GM12878 (cell line): ENCODE measurements around the gene JOSD2. TPM values are rescaled to one million over a fixed set of nuclear protein-coding genes. Genes with fewer than 3 reads are reported as not detected.

Experiments
- ATAC-seq: fragments of 200-7000 bp; cut with Tn5 transposase; 3 replicates; pipeline ENCODE4 v1.9.1; 2020; ENCODE audit warnings: mild to moderate bottlenecking, moderate library complexity
- BruUV-seq: library from RNA; stranded (reverse); fragments of 400-500 nt; replicated peaks from 2 replicates; lab custom pipeline; 2021; lab: Mats Ljungman, UMichigan
- CTCF ChIA-PET: fragments of 300-600 bp; sonication (Branson Sonifier 250); formaldehyde crosslinking; extraction: SDS; loops from one replicate; lab custom pipeline; 2021; ENCODE audit warnings: inconsistent platforms; lab: Yijun Ruan, JAX
- POLR2A ChIA-PET: fragments of 350-600 bp; formaldehyde crosslinking; extraction: SDS; loops from one replicate; lab custom pipeline; 2021; ENCODE audit warnings: inconsistent platforms; lab: Charles Lee
- RAD21 ChIA-PET: fragments of 300-600 bp; sonication (Branson Sonifier 250); formaldehyde crosslinking; loops from one replicate; lab custom pipeline; 2023; ENCODE audit warnings: antibody characterized with exemption; ENCODE audit not compliant: unreplicated experiment; lab: Charles Lee
- SMC1A ChIA-PET: fragments of 300-600 bp; sonication (Branson Sonifier 250); formaldehyde crosslinking; loops from one replicate; lab custom pipeline; 2023; ENCODE audit not compliant: unreplicated experiment, uncharacterized antibody; lab: Charles Lee
- DNase-seq: peaks from one replicate; pipeline ENCODE4 v3.0.0-alpha.2; 2011; ENCODE audit warnings: low read depth, low spot score
- FAIRE-seq: peaks from 3 replicates; lab custom pipeline; 2011; peaks lifted over from hg19 to GRCh38; lab: Jason Lieb, UNC
- H2AFZ ChIP-seq: 2 replicates; pipeline ENCODE4 v1.6.0; 2011; ENCODE audit warnings: low read depth, low read length, control low read depth; ENCODE audit not compliant: control insufficient read depth
- H3K27ac ChIP-seq: 2 replicates; pipeline ENCODE4 v1.5.1; 2011; ENCODE audit warnings: control low read depth; ENCODE audit not compliant: control insufficient read depth, insufficient read depth
- H3K27me3 ChIP-seq, 2 experiments: replicated peaks in 1 of 2; 2 replicates each; pipeline versions ENCODE4 v1.6.0 to v1.6.1; 2011; ENCODE audit warnings: low read length in 1 of 2; ENCODE audit not compliant: control insufficient read depth in 2 of 2, insufficient read depth in 2 of 2
- H3K36me3 ChIP-seq, 2 experiments: 2 replicates each; pipeline ENCODE4 v1.5.1; 2011; ENCODE audit warnings: low read length in 1 of 2; ENCODE audit not compliant: control insufficient read depth in 2 of 2, insufficient read depth in 2 of 2
- H3K4me1 ChIP-seq: 2 replicates; pipeline ENCODE4 v1.6.1; 2011; ENCODE audit warnings: mild to moderate bottlenecking, low read length, moderate library complexity, mixed read lengths; ENCODE audit not compliant: control insufficient read depth, insufficient read depth
- H3K4me2 ChIP-seq: 2 replicates; pipeline ENCODE4 v1.6.0; 2011; ENCODE audit warnings: control low read depth; ENCODE audit not compliant: control insufficient read depth, insufficient read depth
- H3K4me3 ChIP-seq: fragments of 200-600 bp; sonication (generic); 2 replicates; pipeline ENCODE4 v1.5.1; 2016
- H3K79me2 ChIP-seq: 2 replicates; pipeline ENCODE4 v1.6.0; 2011; ENCODE audit warnings: low read length; ENCODE audit not compliant: control insufficient read depth, insufficient read depth
- H3K9ac ChIP-seq: 2 replicates; pipeline ENCODE4 v1.8.0; 2011; ENCODE audit warnings: low read length, control low read depth, mixed read lengths; ENCODE audit not compliant: control insufficient read depth, insufficient read depth
- H3K9me3 ChIP-seq: replicated peaks from 3 replicates; pipeline ENCODE4 v1.5.1; 2011; ENCODE audit warnings: mild to moderate bottlenecking, low read length; ENCODE audit not compliant: control insufficient read depth, insufficient read depth
- H4K20me1 ChIP-seq: 2 replicates; pipeline ENCODE4 v1.6.0; 2011; ENCODE audit not compliant: control insufficient read depth, insufficient read depth
- CBX3 ChIP-seq: fragments of 200-600 bp; sonication (generic); IDR thresholded peaks from 2 replicates; pipeline ENCODE4 v1.6.1; 2016; ENCODE audit warnings: low read depth, borderline replicate concordance
- CTCF ChIP-seq, 3 experiments: IDR thresholded peaks in 2 of 3; conservative IDR thresholded peaks in 1 of 3; 2 replicates each; pipeline ENCODE4 v1.5.1; 2011; ENCODE audit warnings: low read depth in 3 of 3, low read length in 3 of 3, mild to moderate bottlenecking in 3 of 3, control low read depth in 2 of 3, moderate library complexity in 2 of 3, inconsistent platforms in 1 of 3, mixed read lengths in 1 of 3; ENCODE audit not compliant: control insufficient read depth in 2 of 3, insufficient read depth in 1 of 3; ENCODE audit errors: extremely low read depth in 1 of 3
- GABPA ChIP-seq: IDR thresholded peaks from 2 replicates; pipeline ENCODE4 v1.6.1; 2014; ENCODE audit warnings: antibody characterized with exemption, low read depth, mild to moderate bottlenecking, inconsistent platforms
- IKZF2 ChIP-seq, 2 experiments: fragments of 450-650 bp; IDR thresholded peaks; 2 replicates each; pipeline ENCODE4 v1.6.1; 2017; ENCODE audit warnings: mild to moderate bottlenecking in 2 of 2, moderate library complexity in 2 of 2
- IRF5 ChIP-seq: fragments of 450-650 bp; IDR thresholded peaks from 2 replicates; pipeline ENCODE4 v1.6.1; 2017; ENCODE audit warnings: borderline replicate concordance
- NR2C1 ChIP-seq: fragments of 450-650 bp; IDR thresholded peaks from 2 replicates; pipeline ENCODE4 v1.6.1; 2017; ENCODE audit warnings: antibody characterized with exemption, mild to moderate bottlenecking, moderate library complexity
- NR2C2 ChIP-seq: IDR thresholded peaks from 2 replicates; pipeline ENCODE4 v1.6.1; 2011; ENCODE audit warnings: borderline replicate concordance, low read depth; ENCODE audit not compliant: control insufficient read depth, insufficient read length
- NRF1 ChIP-seq: conservative IDR thresholded peaks from 2 replicates; pipeline ENCODE4 v1.6.1; 2011; ENCODE audit warnings: mild to moderate bottlenecking, low read depth, low read length, improper control_type of control experiment
- PBX3 ChIP-seq: IDR thresholded peaks from 2 replicates; pipeline ENCODE4 v1.6.1; 2011; ENCODE audit warnings: mild to moderate bottlenecking, low read depth, low read length, moderate library complexity; ENCODE audit not compliant: insufficient replicate concordance
- RAD51 ChIP-seq: fragments of 450-650 bp; IDR thresholded peaks from 2 replicates; pipeline ENCODE4 v1.6.1; 2016; ENCODE audit warnings: moderate library complexity, mild to moderate bottlenecking, inconsistent platforms
- SMAD5 ChIP-seq: IDR thresholded peaks from 2 replicates; pipeline ENCODE4 v1.6.1; 2016; ENCODE audit warnings: antibody characterized with exemption, low read depth
- STAT3 ChIP-seq: IDR thresholded peaks from 2 replicates; pipeline ENCODE4 v1.6.1; 2011; ENCODE audit warnings: low read depth, low read length, improper control_type of control experiment
- YY1 ChIP-seq: IDR thresholded peaks from 2 replicates; pipeline ENCODE4 v1.6.1; 2011; ENCODE audit warnings: low read depth, mild to moderate bottlenecking, low read length
- ZNF207 ChIP-seq: fragments of 450-650 bp; IDR thresholded peaks from 2 replicates; pipeline ENCODE4 v1.6.1; 2014; ENCODE audit warnings: antibody characterized with exemption, mild to moderate bottlenecking, borderline replicate concordance
- WGBS: methylation state at CpG from one replicate; pipeline ENCODE4 v1.1.6; 2016; ENCODE audit warnings: low lambda C conversion rate; ENCODE audit not compliant: insufficient replicate concordance, insufficient coverage; ENCODE audit errors: missing lambda C conversion rate; 5-methylcytosine and 5-hydroxymethylcytosine counted together
- in situ Hi-C: fragments of 300-500 bp; cut with MboI; formaldehyde crosslinking; loops from 9 replicates; pipeline ENCODE4 v1.14.3; 2018; ENCODE audit warnings: mixed read lengths
- intact Hi-C: fragments of 100-400 bp; cut with micrococcal nuclease; formaldehyde crosslinking; loops from one replicate; pipeline ENCODE4 v1.14.2; 2022; ENCODE audit not compliant: unreplicated experiment
- polyA plus RNA-seq, 11 experiments: library from polyadenylated mRNA; depleted of rRNA in 4 of 11; unstranded in 6 of 11; stranded (reverse) in 5 of 11; fragments of >200 nt; fragmentation: Nextera tagmentation in 4 of 11; fragmentation: Illumina TruSeq in 1 of 11; extraction: Ambion mirVana in 4 of 11; extraction: Trizol in 1 of 11; gene quantifications; 1 replicate in 1 of 11; 2 replicates in 10 of 11; pipeline versions ENCODE4 v1.2.1 to v1.2.3, GENCODE V29; 2011 to 2016; ENCODE audit warnings: inconsistent platforms in 2 of 11, missing spikeins in 2 of 11, low read depth in 1 of 11
- total RNA-seq, 4 experiments: library from RNA; depleted of rRNA in 3 of 4; stranded (reverse); fragments of >200 nt in 3 of 4; fragmentation: Illumina TruSeq in 1 of 4; extraction: Trizol in 1 of 4; gene quantifications; 2 replicates each; pipeline versions ENCODE4 v1.2.1 to v1.2.3, GENCODE V29; 2013 to 2021
- TF ChIP-seq, protein P1 (sequence below): fragments of 450-650 bp; IDR thresholded peaks from 2 replicates; pipeline ENCODE4 v1.6.1; 2017; ENCODE audit warnings: mild to moderate bottlenecking, low read depth, inconsistent platforms; ENCODE audit not compliant: poor library complexity, severe bottlenecking

JOSD2 gene
- total and polyA plus RNA-seq, 10 of the 15 experiments (the other 5 are each of a cell fraction or from before 2014, with no cell fraction given): 0.91 to 26.7 (median 13.0) TPM

DNA sequence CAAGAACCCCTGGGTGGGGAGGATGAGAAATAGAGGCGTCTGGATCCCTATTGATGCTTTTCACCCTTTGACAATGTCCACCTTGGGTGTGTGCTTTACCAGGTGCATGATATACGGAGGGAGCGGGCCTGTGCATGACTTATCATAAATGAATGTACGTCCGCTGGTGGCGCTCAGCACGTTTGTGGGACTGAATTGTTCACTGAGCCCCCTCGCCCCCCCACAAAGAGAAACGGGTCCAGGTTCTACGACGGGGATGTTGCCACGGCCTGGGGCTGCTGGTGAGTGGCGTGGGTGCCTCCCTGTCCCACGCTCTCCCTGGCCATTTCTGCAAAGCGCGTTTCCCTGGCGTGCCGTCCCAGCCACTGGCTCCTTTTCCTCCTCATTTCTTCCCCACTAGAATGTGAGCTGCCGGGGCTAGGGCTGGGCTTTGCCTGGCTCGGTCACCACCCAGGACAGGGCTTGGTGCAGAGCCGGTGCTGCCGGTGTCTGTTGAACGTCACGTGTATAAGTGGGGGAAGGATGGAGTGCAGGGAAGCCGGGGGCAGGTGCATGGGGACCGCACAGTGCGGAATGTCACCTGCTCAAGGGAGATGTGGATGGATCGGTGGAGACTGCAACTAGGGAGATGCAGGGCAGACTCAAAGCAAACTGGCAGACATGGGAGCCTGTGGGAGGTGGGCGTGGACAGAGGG is 35.7 kb upstream of the JOSD2 start:
- H3K4me1 ChIP-seq: no peaks in the 10 kb centered on the region
- in situ Hi-C loops (no loop called here), intact Hi-C loops (no loop called here)
- ATAC-seq: no peak
- DNase-seq: no peak
- no peaks in the 10 kb centered on the region for H3K9me3 ChIP-seq
- ChIA-PET SMC1A (no interaction called here), POLR2A (no interaction called here), RAD21 (no interaction called here), CTCF (interaction anchor here (1.1 to 1.5 kb wide), 4 partner anchors 8 to 375 kb away, joined by 3 to 4 read pairs (median 4); no protein-coding TSS in a partner anchor)
- FAIRE-seq: no peak
- H3K4me3 ChIP-seq: no peak overlapping the region
- no peaks in the 10 kb centered on the region for H3K79me2 ChIP-seq
- BruUV-seq: no TSS peak
- H3K36me3 ChIP-seq: no peaks in the 10 kb centered on the region
- no peak overlapping the region for H3K4me2 ChIP-seq
- TF ChIP-seq NR2C1 (no peak), SMAD5 (no peak), YY1 (no peak), IRF5 (no peak), PBX3 (no peak), CTCF (IDR thresholded peaks at IDR 0.05 in 2 of 3, conservative IDR thresholded peaks at IDR 0.05 in 1 of 3; ENCODE audit: control insufficient read depth in 2 of 3, extremely low read depth in 1 of 3, insufficient read depth in 1 of 3, low read depth in 3 of 3, low read length in 3 of 3) (no peak), STAT3 (no peak), RAD51 (no peak), GABPA (no peak), ZNF207 (no peak), NR2C2 (no peak), NRF1 (no peak), CBX3 (no peak), IKZF2 (IDR thresholded peaks at IDR 0.05) (no peak)
- TF ChIP-seq, protein P1, sequence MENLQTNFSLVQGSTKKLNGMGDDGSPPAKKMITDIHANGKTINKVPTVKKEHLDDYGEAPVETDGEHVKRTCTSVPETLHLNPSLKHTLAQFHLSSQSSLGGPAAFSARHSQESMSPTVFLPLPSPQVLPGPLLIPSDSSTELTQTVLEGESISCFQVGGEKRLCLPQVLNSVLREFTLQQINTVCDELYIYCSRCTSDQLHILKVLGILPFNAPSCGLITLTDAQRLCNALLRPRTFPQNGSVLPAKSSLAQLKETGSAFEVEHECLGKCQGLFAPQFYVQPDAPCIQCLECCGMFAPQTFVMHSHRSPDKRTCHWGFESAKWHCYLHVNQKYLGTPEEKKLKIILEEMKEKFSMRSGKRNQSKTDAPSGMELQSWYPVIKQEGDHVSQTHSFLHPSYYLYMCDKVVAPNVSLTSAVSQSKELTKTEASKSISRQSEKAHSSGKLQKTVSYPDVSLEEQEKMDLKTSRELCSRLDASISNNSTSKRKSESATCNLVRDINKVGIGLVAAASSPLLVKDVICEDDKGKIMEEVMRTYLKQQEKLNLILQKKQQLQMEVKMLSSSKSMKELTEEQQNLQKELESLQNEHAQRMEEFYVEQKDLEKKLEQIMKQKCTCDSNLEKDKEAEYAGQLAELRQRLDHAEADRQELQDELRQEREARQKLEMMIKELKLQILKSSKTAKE: no peak
- no peak overlapping the region for H3K27ac ChIP-seq
- 46% methylated on average over 29 of the region's 29 CpGs for WGBS
- no peak overlapping the region for H3K9ac ChIP-seq
- no peaks in the 10 kb centered on the region; a peak in 2 of 4 replicates for H3K27me3 ChIP-seq
- H4K20me1 ChIP-seq: no peaks in the 10 kb centered on the region
- no peak overlapping the region for H2AFZ ChIP-seq
